ENCODE data around the gene SLC22A2.
"Not testable (repeated sequence)": the region's sequence is repeated elsewhere in the genome, so short reads cannot be mapped to it uniquely, and the experiment has no call there.

SLC22A2 gene

DNA sequence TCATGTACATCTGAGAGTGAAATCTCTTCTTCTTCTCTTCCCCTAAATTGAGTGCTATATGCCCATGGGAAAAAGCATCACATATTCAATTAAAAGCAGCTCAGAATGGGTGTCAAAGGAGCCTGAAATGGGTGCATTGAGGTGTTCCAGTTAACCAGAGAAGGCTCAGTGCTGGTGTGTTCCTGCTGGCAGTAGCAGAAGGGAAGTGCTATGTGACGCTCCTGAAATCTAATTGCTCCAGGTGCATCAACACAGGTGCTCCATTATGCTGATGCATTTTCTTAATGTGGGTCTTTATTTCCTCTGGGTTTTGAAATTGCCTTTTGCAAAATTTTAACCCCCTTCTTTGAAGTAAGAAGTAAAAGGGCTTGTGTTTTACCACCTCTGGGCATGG is 17.9 kb downstream of the SLC22A2 start:
- no peak for DNase-seq

DNA sequence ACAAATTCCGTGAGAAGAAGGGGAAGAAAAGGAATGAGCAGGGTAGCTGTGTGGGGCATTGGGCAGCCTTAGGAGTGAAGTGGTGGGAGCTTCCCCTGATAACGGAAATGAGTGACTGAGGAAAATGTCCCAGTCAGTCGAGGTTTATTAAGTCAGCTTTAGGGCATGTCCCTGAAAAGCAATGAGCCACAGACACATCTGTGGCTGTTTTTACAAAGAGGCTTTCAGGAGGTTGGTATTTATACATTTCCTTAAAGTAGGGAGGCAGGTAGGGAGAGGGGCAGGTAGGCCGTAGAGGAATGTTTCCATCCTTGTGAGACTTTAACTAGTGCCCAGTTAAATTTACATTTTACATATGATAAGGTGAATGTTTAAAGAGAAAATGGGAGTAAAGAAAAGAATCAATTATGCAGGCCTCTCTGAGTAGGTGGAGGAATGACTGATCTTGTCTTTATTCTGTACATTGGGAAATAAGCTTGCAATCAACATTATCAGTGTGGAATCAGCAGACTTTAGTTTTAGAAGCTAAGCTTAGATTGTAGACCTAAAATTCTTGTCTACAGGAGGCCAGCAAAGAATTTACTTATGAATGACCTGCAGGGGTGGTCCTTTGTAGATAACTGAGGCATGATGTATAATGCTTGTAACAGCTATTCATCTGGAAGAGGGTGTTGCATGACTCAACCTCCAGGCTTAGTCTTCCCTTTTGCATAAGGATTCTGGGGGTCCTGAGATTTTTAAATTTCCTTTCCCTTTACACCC is 18.5 kb downstream of the SLC22A2 start:
- no peak for DNase-seq

DNA sequence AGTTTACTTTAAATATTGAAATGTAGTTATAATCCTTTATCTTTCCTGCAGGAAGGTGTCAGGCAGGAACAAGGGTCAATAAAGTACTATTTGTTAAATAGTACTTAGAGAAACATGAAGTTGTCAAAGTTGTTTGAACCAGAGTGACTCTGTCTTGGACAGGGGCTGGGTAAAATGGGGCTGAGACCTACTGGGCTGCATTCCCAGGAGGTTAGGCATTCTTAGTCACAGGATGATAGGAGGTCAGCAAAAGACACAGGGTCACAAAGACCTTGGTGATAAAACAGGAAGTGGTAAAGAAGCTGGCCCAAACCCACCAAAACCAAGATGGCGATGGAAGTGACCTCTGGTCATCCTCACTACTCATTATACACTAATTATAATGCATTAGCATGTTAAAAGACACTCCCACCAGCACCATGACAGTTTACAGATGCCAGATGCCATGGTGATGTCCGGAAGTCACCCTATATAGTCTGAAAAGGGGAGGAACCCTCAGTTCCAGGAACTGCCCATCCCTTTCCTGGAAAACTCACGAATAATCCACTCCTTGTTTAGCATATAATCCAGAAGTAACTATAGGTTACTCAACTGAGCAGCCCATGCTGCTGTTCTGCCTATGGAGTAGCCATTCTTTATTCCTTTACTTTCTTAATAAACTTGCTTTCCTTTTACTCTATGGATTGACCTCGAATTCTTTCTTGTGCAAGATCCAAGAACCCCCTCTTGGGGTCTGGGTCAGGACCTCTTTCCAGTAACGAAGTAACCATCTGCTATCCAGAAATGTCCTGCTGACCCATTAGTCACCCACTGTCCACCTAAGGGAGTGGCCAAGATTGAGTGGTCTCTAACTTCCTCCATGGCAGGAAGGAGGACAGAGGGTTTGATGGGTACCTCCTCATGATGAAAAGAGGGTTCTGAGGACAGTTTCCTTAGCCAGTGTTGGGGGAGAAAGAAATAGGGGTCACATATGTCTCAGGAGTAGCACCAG is 19.6 kb downstream of the SLC22A2 start:
- DNase-seq = no peak

DNA sequence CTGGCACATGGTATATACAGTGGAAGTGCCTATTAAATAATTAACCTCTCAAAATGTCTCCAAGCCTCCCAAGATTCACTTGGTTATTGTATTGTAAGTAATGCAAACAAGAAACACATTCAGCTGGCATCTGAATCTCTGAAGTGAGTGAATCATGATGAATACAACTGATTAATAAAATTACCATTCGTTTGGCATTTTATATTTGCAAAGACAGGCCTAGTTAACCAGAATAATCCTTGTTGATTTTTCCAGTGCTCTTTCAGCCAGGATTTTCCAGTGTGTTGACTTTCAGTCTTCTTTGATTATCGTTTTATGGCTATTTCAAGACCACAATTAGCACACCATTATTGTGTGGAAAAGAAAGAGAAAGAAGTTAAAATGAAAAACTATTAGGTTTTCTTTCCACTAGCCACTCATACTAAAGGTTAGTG is 20.3 kb downstream of the SLC22A2 start:
- no peak for DNase-seq

DNA sequence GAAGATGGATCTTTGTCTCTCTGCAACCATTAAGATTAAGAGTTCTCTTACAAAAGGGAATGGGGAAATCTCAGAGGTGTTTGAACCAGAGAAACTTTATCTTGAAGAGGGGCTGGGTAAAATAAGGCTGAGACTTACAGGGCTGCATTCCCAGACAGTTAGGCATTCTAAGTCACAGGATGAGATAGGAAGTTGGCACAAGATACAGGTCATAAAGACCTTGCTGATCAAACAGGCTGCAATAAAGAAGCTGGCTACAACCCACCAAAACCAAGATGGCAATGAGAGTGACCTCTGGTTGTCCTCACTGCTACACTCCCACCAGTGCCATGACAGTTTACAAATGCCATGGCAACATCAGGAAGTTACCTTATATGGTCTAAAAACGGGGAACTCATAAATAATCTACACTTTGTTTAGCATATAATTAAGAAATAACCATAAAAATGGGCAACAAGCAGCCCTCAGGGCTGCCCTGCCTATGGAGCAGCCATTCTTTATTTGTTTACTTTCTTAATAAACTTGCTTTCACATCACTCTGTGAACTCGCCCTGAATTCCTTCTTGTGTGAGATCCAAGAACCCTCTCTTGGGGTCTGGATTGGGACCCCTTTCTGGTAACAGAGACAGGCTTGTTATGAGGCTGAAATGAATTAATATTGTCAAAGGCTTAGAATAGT is 20.9 kb downstream of the SLC22A2 start:
- DNase-seq = not testable (repeated sequence)

DNA sequence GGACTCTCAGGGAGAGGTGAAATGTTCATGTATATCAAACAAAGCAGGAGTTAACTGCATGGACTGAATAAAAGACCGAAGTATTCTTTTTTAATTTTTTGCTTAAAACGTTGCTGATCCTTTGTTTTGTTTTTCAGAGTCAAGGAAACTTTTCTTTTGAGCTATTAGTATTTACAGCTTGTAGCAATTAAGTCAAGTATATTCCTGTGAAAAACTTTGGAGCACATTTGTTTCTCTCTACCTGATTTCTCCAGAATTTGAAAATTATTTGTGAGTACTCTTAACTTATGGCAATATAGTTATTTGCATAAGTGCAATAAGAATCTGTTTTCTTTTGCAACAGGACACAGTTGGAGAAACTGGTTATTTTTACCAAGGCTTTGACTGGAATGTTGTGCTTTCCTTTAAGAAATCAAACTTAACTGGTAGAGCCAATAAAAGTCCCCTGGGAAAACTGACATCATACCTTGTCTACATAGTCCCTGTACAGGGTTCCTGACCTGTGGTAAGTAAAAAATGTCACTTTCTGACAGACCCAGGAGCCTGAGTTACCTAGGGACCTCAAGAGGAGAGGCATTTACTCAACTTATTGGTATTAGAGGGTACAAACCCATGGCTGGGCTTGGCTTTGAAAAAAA is 22.3 kb downstream of the SLC22A2 start:
- DNase-seq = not testable (repeated sequence)

DNA sequence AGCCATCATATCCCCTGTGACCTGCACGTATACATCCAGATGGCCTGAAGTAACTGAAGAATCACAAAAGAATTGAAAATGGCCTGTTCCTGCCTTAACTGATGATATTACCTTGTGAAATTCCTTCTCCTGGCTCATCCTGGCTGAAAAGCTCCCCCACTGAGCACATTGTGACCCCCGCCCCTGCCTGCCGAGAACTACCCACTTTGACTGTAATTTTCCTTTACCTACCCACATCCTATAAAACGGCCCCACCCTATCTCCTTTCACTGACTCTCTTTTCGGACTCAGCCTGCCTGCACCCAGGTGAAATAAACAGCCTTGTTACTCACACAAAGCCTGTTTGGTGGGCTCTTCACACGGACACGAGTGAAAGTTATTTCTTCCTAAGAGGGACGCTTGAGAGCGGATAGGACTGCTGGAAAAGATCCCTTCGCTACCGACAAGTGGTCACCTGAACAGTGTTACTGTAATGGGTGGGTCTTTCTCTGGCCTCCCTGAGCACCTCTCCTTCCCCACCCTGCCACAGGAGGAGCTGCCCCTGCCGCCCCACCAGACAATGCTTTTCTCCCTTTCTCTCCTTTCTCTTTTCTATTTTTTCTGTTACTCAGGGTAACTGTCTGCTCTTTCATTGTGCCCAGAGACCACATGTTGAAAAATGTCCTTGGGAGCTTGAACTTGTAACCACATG is 24.5 kb downstream of the SLC22A2 start:
- not testable (repeated sequence) for DNase-seq

DNA sequence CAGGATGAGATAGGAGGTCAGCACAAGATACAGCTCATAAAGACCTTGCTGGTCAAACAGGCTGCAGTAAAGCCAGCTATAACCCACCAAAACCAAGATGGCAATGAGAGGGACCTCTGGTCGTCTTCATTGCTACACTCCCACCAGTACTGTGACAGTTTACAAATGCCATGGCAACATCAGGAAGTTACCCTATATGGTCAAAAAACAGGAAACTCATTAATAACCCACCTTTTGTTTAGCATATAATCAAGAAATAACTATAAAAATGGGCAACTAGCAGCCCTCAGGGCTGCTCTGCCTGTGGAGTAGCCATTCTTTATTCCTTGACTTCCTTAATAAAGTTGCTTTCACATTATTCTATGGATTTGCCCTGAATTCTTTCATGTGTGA is 30.9 kb downstream of the SLC22A2 start:
- DNase-seq = no peak

DNA sequence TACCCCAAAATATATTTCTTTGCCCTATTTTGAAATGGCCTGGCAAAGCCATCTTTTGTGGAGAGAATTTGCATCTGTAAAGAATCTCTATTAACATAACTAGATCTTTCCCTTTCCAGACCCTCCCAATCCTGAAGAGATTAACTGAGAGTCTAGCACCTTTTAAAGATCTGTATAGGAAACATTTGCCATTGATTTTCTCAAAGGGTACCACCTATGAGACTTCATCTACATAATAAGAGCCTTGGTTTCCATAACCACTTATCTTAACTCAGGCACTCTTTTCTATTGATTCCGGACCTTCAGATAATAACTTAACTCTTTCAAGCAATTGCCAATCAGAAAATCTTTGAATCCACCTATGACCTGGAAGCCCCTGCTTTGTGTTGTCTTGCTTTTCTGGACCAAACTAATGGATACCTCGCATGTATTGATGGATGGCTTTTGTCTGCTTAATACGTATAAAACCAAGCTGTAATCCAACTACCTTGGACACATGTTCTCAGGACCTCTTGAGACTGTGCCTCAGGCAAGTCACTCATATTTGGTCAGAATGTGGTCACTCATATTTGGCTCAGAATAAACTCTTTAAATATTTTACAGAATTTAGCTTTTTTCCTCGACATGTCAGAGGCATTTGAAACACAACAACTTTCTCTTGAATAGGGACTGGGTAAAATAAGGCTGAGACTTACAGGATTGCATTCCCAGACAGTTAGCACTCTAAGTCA is 31.4 kb downstream of the SLC22A2 start:
- no peak for DNase-seq

DNA sequence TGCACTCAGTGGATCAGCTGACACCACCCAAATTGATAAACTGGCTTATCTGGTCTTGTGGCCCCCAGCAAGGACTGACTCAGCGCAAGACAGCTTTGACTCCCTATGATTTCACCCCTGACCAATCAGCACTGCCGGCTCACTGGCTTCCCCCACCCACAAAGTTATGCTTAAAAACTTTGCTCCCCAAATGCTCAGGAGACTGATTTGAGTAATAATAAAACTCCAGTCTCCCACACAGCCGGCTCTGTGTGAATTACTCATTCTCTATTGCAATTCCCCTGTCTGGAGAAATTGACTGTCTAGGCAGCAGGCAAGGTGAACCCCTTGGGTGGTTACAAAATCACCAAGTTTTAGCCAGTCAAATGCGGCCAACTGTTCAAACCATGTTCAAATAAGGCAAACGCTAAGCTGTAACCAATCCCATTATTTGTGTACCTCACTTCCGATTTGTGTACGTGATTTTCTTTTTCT is 32.5 kb downstream of the SLC22A2 start:
- DNase-seq = no peak

DNA sequence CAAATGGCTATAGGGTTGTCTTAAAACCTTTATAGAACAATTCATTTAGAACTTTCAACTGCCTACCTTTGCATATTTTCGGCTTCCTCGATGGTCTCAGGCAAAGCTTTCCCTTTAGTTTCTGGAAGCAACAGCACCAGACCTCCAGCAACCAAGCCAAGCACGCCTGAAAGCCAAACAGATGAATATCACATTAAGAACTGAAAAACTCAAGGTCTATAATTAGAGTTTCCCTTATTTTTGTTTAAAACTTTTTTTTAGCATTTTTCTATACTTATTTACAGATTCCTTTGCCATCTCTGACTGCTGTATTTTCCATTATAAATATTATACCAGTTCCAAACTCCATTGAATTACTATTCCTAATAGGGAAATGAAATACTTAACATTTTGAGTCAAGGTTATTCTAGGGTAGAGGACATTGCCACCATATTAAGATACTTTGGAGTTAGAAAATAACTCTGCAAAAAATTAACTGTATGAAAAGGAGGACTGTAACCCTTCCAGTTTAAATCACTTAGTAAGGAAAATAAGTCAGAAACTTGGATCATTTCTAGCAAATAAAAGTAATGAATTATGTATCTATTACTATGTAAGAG is 33.9 kb downstream of the SLC22A2 start:
- DNase-seq = no peak

DNA sequence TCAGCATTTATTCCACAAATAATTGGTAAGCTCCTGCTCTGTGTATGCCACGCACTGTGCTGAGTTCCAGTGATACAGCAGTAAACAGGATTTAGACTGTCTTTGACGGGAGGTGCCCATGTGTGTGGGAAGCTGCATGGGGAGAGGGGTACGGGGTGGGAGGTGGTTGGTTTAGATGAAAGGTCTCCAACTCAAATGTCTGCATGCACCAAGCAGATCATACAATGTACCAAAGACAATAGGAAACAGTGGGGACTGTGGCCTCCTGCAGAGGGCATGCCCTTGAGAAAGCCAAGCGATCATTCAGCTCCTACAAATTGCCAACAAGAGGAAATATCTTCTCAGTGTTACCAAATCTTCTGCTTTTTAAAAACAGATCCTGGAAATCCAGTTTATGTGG is 36.1 kb downstream of the SLC22A2 start:
- no peak for DNase-seq

DNA sequence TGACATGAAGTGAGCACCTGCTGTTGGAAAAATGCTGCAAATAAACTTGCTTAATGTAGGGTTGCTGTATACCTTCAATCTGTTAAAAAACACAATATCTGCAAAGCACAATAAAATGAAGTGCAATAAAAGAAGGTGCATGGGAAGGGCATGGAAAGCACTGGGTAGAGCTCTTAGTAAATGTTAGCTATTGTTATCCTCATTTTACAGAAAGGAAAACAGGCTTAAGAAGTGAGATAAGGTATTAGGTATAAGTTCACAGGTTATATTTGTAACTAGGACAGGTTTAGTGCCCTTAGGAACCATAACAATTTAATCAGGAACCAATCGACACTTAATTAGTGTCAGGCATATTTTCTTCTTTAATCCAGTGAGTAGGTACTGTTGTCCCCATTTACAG is 36.7 kb downstream of the SLC22A2 start:
- no peak for DNase-seq

DNA sequence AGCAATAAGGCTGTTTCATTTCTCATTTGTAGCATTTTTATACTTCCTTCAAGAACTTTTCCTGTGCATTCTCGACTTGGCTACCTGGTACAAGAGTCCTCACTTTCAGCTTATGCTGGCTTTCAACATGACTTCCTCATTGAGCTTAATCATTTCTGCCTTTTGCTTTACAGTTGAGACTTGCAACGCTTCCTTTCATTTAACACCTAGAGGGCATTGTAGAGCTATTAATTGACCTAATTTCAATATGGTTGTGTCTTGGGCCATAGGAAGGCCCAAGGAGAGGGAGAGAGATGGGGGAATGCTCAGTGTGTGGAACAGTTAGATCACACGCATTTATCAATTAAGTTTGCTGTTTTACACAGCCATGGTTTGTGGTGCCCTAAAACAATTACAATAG is 37.2 kb downstream of the SLC22A2 start:
- no peak for DNase-seq

DNA sequence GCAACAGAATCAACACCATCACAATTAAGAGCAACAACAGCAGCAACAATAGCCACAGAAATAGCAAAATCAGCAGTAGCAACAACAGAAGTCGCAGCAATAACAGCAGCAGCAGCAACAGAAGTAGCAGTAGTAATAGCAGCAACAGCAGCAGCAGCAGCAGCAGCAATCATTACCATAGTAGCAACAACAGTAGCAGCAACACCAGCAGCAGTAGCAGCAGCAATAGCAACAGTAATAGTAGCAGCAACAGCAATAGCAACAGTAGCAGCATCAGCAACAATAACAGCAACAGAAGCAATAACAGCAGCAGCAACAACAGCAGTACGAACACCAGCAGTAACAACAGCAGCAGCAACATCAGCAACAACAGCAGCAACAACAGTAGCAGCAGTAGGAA is 39.8 kb downstream of the SLC22A2 start:
- no peak for DNase-seq

DNA sequence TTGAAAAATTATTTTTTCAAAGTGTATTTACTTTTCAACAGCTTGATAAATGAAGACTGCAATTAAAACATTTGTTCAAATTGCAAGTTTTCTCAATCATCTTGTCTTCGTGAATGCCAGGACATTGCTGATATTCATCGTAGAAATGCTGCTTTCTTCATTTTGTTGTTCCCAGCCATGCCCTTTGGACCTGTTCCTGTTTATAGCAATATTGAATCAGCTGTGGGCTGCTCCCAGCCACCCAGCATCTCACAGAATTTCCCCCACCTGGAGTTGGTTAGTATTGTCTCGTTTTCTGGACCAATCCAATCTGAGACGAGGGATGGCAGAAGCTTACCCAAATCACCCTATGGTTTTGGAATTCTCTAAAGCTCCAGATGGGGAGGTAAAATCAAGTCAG is 40.8 kb downstream of the SLC22A2 start:
- no peak for DNase-seq

DNA sequence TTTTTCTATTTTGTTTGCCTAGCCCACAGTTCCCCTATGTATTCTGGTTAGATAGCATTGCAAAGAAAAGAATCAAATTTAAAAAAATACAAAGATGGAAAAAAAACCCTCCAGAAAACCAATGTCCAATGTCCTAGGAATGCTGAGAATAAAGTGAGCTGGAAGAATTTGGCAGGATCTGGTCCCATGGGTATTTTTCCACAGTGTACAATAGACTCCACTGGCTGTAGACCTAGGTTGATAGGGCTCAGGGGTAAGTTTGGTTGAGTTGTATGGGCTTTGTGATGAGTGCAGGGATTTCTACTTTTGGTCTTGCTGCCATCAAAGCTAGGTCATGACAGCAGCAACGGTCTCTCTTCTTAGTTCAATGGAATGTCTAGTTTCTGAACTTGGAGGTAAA is 41.5 kb downstream of the SLC22A2 start:
- DNase-seq = no peak

DNA sequence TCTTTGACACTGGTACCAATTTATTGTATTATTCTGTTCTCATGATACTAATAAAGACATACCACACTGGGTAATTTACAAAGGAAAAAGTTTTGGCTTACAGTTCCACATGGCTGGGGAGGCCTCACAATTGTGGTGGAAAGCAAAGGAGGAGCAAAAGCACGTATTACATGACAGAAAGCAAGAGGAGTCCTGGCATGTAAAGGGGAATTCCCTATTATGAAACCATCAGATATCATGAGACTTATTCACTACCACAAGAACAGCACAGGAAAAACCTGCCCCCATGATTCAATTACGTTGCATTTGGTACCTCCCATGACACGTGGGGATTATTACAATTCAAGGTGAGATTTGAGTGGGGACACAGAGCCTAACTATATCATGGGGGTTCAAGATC is 43.4 kb downstream of the SLC22A2 start:
- no peak for DNase-seq

DNA sequence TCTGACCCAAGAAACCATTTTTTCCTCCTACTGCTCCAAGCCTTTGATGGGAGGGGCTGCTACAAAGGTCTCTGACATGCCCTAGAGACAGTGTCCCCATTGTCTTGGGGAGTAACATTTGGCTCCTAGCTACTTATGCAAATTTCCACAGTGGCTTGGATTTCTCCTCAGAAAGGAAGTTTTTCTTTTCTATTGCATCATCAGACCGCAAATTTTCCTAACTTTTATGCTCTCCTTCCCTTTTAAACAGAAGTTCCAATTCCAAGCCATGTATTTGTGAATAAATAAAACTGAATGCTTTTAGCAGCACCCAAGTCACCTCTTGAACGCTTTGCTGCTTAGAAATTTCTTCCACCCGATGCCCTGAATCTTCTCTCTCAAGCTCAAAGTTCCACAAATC is 51.0 kb downstream of the SLC22A2 start:
- DNase-seq = no peak

DNA sequence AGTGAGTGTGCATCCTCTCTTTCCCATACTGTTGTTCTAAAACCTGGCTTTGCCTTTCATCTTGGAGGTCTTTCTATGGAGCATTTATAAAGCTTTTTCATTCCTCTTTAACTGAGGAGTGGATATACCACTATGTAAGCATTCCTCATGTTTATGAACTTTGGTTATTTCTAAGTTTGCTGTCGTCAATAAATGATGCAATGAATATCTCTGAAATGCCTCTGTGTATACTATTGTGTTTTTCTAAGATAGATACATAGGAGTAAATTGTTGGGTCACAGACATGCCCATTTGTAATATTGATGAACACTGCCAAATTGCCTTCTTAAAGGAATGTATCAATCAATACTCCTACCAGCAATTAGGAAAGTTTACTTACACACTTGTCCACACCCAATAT is 53.9 kb downstream of the SLC22A2 start:
- DNase-seq = no peak

DNA sequence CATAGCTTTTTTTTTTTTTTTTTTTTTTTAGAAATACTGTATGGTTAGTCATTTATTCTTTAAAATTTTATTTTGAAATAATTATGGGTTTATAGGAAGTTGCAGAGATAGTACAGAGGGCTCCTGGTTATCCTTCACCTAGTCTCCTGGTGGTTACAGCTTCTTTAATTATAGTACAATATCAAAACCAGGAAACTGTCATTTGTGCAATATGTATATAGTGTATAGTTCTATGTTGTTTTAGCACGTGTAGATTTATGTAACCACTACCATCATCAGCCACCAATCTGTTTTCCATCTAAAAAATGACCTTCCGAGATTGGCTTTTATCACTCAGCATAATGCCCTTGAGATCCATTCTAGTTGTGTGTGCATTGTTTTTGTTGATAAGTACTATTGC is 54.7 kb downstream of the SLC22A2 start:
- DNase-seq = no peak

All from NCI-H2171 treated with DMSO at 0.1 percent for 48 hours (cell line).